Pancreas (tissue), 10 donors: ENCODE measurements around the gene FAM167B. TPM values are rescaled to one million over a fixed set of nuclear protein-coding genes. Genes with fewer than 3 reads are reported as not detected.
"Not testable (repeated sequence)": the region's sequence is repeated elsewhere in the genome, so short reads cannot be mapped to it uniquely, and the experiment has no call there.

Experiments used
- ATAC-seq, 4 donors: fragments of 200-7000 bp; cut with Tn5 transposase; one replicate each; pipeline versions ENCODE4 v1.8.0 to v1.9.1; 2020; ENCODE audit warnings: mild to moderate bottlenecking in 4 of 4, moderate library complexity in 4 of 4
- DNase-seq, 6 donors: peaks; one replicate each; pipeline ENCODE4 v3.0.0-alpha.2; 2020
- FAIRE-seq: peaks from 2 replicates; lab custom pipeline; 2012; peaks lifted over from hg19 to GRCh38; lab: Jason Lieb, UNC
- H3K27ac ChIP-seq, 4 donors: fragments of 200-600 bp; sonication (generic); 1 replicate in 3 of 4; 2 replicates in 1 of 4; pipeline versions ENCODE4 v1.5.0 to v1.8.0; 2020
- H3K27me3 ChIP-seq, 4 donors: fragments of 200-600 bp; one replicate each; pipeline ENCODE4 v1.8.0; 2021
- H3K36me3 ChIP-seq, 3 donors: fragments of 200-600 bp; sonication (generic) in 1 of 3; one replicate each; pipeline versions ENCODE4 v1.5.0 to v1.8.0; 2020 to 2021
- H3K4me1 ChIP-seq, 3 donors: fragments of 200-600 bp; one replicate each; pipeline ENCODE4 v1.8.0; 2021
- H3K4me3 ChIP-seq, 4 donors: fragments of 200-600 bp; sonication (generic) in 2 of 4; one replicate each; pipeline versions ENCODE4 v1.5.0 to v1.8.0; 2020 to 2021
- H3K9me3 ChIP-seq, 4 donors: fragments of 200-600 bp; one replicate each; pipeline ENCODE4 v1.8.0; 2021
- WGBS, 2 donors: extraction: QIAGEN DNeasy Blood & Tissue Kit; methylation state at CpG; one replicate each; pipeline ENCODE4 v1.1.7; 2013; 5-methylcytosine and 5-hydroxymethylcytosine counted together
- intact Hi-C, 3 donors: fragments of 100-400 bp; cut with DNase I; formaldehyde crosslinking; loops; one replicate each; pipeline versions ENCODE4 v1.11.1 to v1.14.2; 2022
- polyA plus RNA-seq, 2 donors: library from polyadenylated mRNA; stranded (reverse); fragments of 200-250 nt; gene quantifications; one replicate each; pipeline ENCODE4 v1.2.3, GENCODE V29; 2013
- total RNA-seq, 6 donors: library from RNA; stranded (reverse); fragmentation: NEBNext Ultra II Directional in 4 of 6; extraction: Animal tissue kit (Norgen Biotek cat#: 25700) in 4 of 6; gene quantifications; one replicate each; pipeline versions ENCODE4 v1.2.1 to v1.2.4, GENCODE V29; 2021 to 2023
- TF ChIP-seq, protein P1 (sequence below), 4 donors: fragments of 200-600 bp; sonication (generic) in 3 of 4; IDR thresholded peaks; one replicate each; pipeline versions ENCODE4 v1.5.0 to v1.8.0; 2021; ENCODE audit warnings: antibody characterized with exemption in 4 of 4
- donor health status: healthy with polysubstance abuse.
- donor health status: DM: no; HTN: no; CAD: no; lungs with moderate emphysema.
- donor health status: DM: no; HTN: no; CAD: no.
- donor health status: control.
- donor health status: control.
- donor health status: Bipolar disorder and iron deficiency.
- donor health status: DM: yes; HTN: yes; CAD: no.
- donor health status: DM: no; HTN: no; CAD: no.
- donor health status: DM: no; HTN: no; CAD: no.
- donor health status: DM: yes; HTN: yes; CAD: no.

FAM167B gene
- total and polyA plus RNA-seq, 8 donors: 1.6 to 12.0 (median 3.5) TPM

DNA sequence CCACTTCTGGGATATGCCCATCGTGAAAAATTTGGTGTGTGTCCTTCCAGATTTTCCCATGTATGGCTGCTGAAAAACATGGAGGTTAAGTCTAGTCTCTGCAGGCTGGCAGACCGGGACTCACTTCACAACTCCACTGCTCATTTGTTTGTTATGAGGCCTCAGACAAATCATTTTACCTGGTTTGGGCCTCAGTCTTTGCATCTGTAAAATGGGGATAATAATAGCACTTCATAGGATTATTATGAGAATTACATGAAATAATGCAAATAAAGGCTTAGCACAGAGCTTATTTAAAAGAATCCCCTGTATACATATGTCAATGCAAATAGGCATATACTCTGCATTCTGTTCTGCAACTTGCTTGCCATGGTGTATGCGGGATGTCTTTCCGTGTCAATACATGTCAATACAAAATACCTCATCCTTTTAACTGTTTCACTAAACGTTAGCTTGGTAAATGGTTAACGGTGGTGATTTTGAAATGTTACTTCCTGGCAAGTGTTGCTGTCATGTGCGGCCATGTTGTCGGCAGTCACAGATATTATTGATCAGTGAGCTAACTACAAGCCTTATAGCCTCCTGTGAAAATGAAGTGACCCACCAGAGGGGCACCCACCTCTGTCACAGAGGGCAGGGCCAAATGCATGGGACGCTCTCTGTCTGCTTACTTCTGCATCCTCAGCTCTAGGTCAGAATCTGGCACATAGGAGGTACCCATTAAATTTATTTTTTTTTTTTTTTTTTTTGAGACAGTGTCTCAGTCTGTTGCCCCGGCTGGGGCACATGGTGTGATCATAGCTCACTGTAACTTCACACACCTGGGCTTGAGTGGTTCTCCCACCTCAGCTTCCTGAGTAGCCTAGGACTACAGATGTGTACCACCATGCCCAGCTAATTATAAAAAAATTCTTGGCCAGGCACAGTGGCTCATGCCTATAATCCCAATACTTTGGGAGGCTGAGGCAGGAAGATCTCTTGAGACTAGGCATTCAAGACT, 8.3 kb downstream of the FAM167B start:
- whole genome bisulfite sequencing, 2 donors: 62 to 66% methylated on average over 10 of the region's 10 CpGs
- intact Hi-C loops: no loop called here
- Histone ChIP-seq H3K27me3 (no peaks in the 10 kb centered on the region), H3K4me1 (no peaks in the 10 kb centered on the region), H3K36me3 (no peaks in the 10 kb centered on the region), H3K4me3 (no peak overlapping the region), H3K9me3 (no peaks in the 10 kb centered on the region), H3K27ac (no peak overlapping the region)
- TF ChIP-seq, protein P1, sequence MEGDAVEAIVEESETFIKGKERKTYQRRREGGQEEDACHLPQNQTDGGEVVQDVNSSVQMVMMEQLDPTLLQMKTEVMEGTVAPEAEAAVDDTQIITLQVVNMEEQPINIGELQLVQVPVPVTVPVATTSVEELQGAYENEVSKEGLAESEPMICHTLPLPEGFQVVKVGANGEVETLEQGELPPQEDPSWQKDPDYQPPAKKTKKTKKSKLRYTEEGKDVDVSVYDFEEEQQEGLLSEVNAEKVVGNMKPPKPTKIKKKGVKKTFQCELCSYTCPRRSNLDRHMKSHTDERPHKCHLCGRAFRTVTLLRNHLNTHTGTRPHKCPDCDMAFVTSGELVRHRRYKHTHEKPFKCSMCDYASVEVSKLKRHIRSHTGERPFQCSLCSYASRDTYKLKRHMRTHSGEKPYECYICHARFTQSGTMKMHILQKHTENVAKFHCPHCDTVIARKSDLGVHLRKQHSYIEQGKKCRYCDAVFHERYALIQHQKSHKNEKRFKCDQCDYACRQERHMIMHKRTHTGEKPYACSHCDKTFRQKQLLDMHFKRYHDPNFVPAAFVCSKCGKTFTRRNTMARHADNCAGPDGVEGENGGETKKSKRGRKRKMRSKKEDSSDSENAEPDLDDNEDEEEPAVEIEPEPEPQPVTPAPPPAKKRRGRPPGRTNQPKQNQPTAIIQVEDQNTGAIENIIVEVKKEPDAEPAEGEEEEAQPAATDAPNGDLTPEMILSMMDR (IDR thresholded peaks at IDR 0.05): no peak
- DNase-seq: no peak
- no peak for FAIRE-seq
- no peak for ATAC-seq

DNA sequence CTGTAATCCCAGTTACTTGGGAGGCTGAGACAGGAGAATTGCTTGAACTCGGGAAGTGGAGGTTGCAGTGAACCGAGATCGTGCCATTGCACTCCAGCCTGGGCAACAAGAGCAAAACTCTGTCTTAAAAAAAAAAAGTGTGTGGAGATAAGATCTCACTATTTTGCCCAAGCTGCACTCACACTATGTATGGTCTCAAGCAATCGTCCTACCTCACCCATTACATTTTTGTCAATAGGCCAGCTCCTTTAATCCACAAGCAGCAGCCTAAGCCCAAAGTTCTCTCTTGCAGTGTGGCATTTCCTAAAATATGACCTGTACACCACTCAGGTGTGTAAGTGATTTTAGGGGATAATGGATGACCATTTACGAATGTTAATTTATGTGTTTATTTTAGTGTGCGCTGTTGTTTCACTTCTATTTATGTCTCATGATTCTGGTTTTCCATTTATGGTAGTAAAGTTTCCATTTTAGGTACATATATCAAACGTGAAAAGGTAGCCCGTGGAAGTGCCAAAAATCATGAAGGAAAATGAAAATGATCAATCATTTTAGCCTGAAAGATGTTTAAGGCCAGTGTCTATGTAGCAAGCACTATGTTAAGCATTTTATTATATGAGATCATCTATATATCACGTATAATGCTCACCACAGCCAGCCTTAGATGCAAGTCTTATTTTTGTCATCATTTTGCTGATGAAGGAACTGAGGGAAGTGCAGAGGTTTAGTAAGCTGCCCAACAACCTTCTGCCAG, 9.6 kb downstream of the FAM167B start:
- H3K9me3 ChIP-seq: no peaks in the 10 kb centered on the region
- DNase-seq (no peak), ATAC-seq (no peak), FAIRE-seq (no peak)
- H3K36me3 ChIP-seq: no peaks in the 10 kb centered on the region
- 71 to 73% methylated on average over 9 of the region's 9 CpGs for WGBS, 2 donors
- H3K4me3 ChIP-seq: no peak overlapping the region
- no peaks in the 10 kb centered on the region for H3K27me3 ChIP-seq
- no peaks in the 10 kb centered on the region for H3K4me1 ChIP-seq
- intact Hi-C loops: no loop called here
- TF ChIP-seq, protein P1 (IDR thresholded peaks at IDR 0.05): no peak
- no peak overlapping the region for H3K27ac ChIP-seq

DNA sequence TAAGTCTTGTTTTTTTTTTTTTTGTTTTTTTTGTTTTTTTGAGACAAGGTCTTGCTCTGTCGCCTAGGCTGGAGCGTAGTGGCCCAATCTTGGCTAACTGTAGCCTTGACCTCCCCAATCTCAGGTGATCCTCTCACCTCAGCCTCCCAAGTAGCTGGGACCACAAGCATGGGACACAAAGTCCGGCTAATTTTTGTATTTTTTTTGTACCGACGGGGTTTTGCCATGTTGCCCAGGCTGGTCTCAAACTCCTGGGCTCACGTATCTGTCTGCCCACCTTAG, 10.1 kb downstream of the FAM167B start:
- Histone ChIP-seq H3K27ac (no peak overlapping the region), H3K36me3 (no peaks in the 10 kb centered on the region), H3K4me3 (no peak overlapping the region), H3K4me1 (no peaks in the 10 kb centered on the region), H3K27me3 (no peaks in the 10 kb centered on the region), H3K9me3 (no peaks in the 10 kb centered on the region)
- DNase-seq (no peak), ATAC-seq (no peak), FAIRE-seq (no peak)
- WGBS, 2 donors: 82 to 94% methylated on average over 6 of the region's 6 CpGs
- TF ChIP-seq, protein P1 (IDR thresholded peaks at IDR 0.05): no peak
- intact Hi-C loops: no loop called here

DNA sequence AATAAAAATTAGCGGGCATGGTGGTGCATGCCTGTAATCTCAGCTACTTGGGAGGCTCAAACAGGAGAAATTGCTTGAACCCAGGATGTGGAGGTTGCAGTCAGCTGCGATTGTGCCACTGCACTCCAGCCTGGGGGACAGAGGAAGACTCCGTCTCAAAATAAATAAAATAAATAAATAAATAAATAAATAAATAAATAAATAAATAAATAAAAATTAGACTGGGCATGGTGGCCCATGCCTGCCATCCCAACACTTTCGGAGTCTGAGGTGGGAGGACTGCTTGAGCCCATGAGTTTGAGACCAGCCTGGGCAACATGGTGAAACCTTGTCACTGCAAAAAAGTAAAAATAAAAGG, 16.2 kb downstream of the FAM167B start:
- H3K9me3 ChIP-seq, H3K4me3 ChIP-seq, H3K27ac ChIP-seq, FAIRE-seq, H3K4me1 ChIP-seq, H3K36me3 ChIP-seq, ATAC-seq, DNase-seq, H3K27me3 ChIP-seq, intact Hi-C loops: not testable (repeated sequence)
- WGBS, 2 donors: 93 to 98% methylated on average over 4 of the region's 4 CpGs

DNA sequence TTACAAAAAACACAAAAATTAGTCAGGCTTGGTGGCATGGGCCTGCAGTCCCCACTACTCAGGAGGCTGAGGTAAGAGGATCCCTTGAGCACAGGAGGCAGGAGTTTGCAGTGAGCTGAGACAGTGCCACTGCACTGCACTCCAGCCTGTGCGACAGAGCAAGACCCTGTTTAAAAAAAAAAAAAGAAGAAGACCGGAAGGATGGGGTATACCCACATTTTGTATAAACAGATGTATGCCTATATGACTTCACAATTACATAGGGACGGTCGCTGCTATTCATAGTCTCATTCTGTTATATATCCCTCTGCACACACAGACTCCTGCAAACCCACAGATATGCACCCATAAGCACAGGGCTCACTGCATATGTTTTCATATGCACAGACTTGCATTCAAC, 16.7 kb downstream of the FAM167B start:
- 92 to 99% methylated on average over 4 of the region's 4 CpGs for WGBS, 2 donors
- H3K27me3 ChIP-seq: no peaks in the 10 kb centered on the region
- ATAC-seq (no peak), FAIRE-seq (no peak), DNase-seq (no peak)
- no peak overlapping the region for H3K27ac ChIP-seq
- H3K4me3 ChIP-seq: no peak overlapping the region
- H3K4me1 ChIP-seq: no peaks in the 10 kb centered on the region
- H3K9me3 ChIP-seq: no peaks in the 10 kb centered on the region
- TF ChIP-seq, protein P1 (IDR thresholded peaks at IDR 0.05): no peak
- intact Hi-C loops: no loop called here
- no peaks in the 10 kb centered on the region for H3K36me3 ChIP-seq
